Left ventricle myocardium superior (tissue), 1 donor: ENCODE data around the gene MSL3B. TPM values are rescaled to one million over a fixed set of nuclear protein-coding genes. Genes with fewer than 3 reads are reported as not detected.
A peak's percentile ranks its signal among the peaks of the same experiment; 100 is the strongest.

Experiments used
- ATAC-seq: fragments of 200-7000 bp; cut with Tn5 transposase; one replicate; pipeline ENCODE4 v1.9.1; 2020; ENCODE audit warnings: mild to moderate bottlenecking, moderate library complexity
- DNase-seq: peaks from one replicate; pipeline ENCODE4 v3.0.0-alpha.2; 2020
- intact Hi-C: fragments of 100-400 bp; cut with micrococcal nuclease; formaldehyde crosslinking; loops from one replicate; pipeline ENCODE4 v1.11.0; 2022
- total RNA-seq: library from RNA; stranded (reverse); fragmentation: NEBNext Ultra II Directional; extraction: Animal tissue kit (Norgen Biotek cat#: 25700); gene quantifications from one replicate; pipeline ENCODE4 v1.2.1, GENCODE V29; 2021
- donor health status: DM: no; HTN: yes; CAD: no; lungs with severe emphysema.

The MSL3B gene

GRCh38 chr2:233820774-233821105, 47.4 kb downstream of the MSL3B start:
- DNase-seq (no peak), ATAC-seq (no peak)
- intact Hi-C loops, result no loop called here

GRCh38 chr2:233819884-233820773, 48.1 kb downstream of the MSL3B start:
- ATAC-seq (no peak), DNase-seq (no peak)
- intact Hi-C loops, result no loop called here

GRCh38 chr2:233818639-233819621, 49.3 kb downstream of the MSL3B start:
- intact Hi-C loops, result no loop called here
- DNase-seq (no peak), ATAC-seq (no peak)

GRCh38 chr2:233817995-233818638, 50.1 kb downstream of the MSL3B start:
- no peak for ATAC-seq
- intact Hi-C loops, result no loop called here
- DNase-seq, result no peak

- DNase-seq, result no peak
- intact Hi-C loops, result no loop called here
- ATAC-seq, result no peak
These were observed 50.8 kb downstream of the MSL3B start for GRCh38 chr2:233817361-233817911.

GRCh38 chr2:233816771-233817170, 51.4 kb downstream of the MSL3B start:
- intact Hi-C loops, result no loop called here
- ATAC-seq (peak; percentile 18), DNase-seq (no peak)

- ATAC-seq (no peak), DNase-seq (no peak)
- intact Hi-C loops, result no loop called here
These were observed 51.9 kb downstream of the MSL3B start for GRCh38 chr2:233816334-233816733.

- DNase-seq, result no peak
- intact Hi-C loops, result no loop called here
- ATAC-seq, result no peak
These were observed 52.3 kb downstream of the MSL3B start for GRCh38 chr2:233815861-233816260.

Other genes starting within 250 kb of the MSL3B start
- not detected for gene UGT1A10, start 231.9 kb downstream of the MSL3B start, total RNA-seq
- gene UGT1A9, start 196.5 kb downstream of the MSL3B start, total RNA-seq, result not detected
- gene UGT1A7, start 186.5 kb downstream of the MSL3B start, total RNA-seq, result not detected
- not detected for gene UGT1A6, start 175.5 kb downstream of the MSL3B start, total RNA-seq
- not detected for gene UGT1A5, start 155.5 kb downstream of the MSL3B start, total RNA-seq
- not detected for gene UGT1A4, start 149.7 kb downstream of the MSL3B start, total RNA-seq
- gene UGT1A3, start 139.3 kb downstream of the MSL3B start, total RNA-seq, result not detected
- gene UGT1A1, start 108.1 kb downstream of the MSL3B start, total RNA-seq, result not detected
- gene MROH2A, start 90.1 kb downstream of the MSL3B start, total RNA-seq, result not detected
- 0.52 TPM for gene HJURP, start 13.9 kb downstream of the MSL3B start, total RNA-seq
- not detected for gene TRPM8, start 49.0 kb upstream of the MSL3B start, total RNA-seq
- gene SPP2, start 182.3 kb upstream of the MSL3B start, total RNA-seq, result not detected